Adipocyte (in vitro differentiated cells): ENCODE results near the gene PIGBOS1.
A peak's percentile ranks its signal among the peaks of the same experiment; 100 is the strongest.

Source experiments
- DNase-seq: peaks from one replicate; pipeline ENCODE4 v3.0.0-alpha.2; 2015; ENCODE audit warnings: low read depth
- H3K27me3 ChIP-seq: replicated peaks from 2 replicates; pipeline ENCODE4 v1.7.0; 2013; ENCODE audit warnings: mild to moderate bottlenecking, low read length, moderate library complexity; ENCODE audit not compliant: control insufficient read depth, insufficient read depth
- H3K36me3 ChIP-seq: 2 replicates; pipeline ENCODE4 v1.7.0; 2013; ENCODE audit warnings: low read length, mild to moderate bottlenecking, moderate library complexity; ENCODE audit not compliant: control insufficient read depth, insufficient read depth, severe bottlenecking
- H3K4me1 ChIP-seq: 2 replicates; pipeline ENCODE4 v1.7.0; 2013; ENCODE audit warnings: mild to moderate bottlenecking, low read length, moderate library complexity; ENCODE audit not compliant: control insufficient read depth, insufficient read depth
- H3K4me3 ChIP-seq: 2 replicates; pipeline ENCODE4 v1.7.0; 2013; ENCODE audit warnings: mild to moderate bottlenecking, low read length, moderate library complexity
- H3K9ac ChIP-seq: 2 replicates; pipeline ENCODE4 v1.7.0; 2013; ENCODE audit warnings: mild to moderate bottlenecking, low read length, moderate library complexity
- H3K9me3 ChIP-seq: 2 replicates; pipeline ENCODE4 v1.7.0; 2013; ENCODE audit warnings: mild to moderate bottlenecking, low read length, moderate library complexity; ENCODE audit not compliant: control insufficient read depth

The PIGBOS1 gene

DNA sequence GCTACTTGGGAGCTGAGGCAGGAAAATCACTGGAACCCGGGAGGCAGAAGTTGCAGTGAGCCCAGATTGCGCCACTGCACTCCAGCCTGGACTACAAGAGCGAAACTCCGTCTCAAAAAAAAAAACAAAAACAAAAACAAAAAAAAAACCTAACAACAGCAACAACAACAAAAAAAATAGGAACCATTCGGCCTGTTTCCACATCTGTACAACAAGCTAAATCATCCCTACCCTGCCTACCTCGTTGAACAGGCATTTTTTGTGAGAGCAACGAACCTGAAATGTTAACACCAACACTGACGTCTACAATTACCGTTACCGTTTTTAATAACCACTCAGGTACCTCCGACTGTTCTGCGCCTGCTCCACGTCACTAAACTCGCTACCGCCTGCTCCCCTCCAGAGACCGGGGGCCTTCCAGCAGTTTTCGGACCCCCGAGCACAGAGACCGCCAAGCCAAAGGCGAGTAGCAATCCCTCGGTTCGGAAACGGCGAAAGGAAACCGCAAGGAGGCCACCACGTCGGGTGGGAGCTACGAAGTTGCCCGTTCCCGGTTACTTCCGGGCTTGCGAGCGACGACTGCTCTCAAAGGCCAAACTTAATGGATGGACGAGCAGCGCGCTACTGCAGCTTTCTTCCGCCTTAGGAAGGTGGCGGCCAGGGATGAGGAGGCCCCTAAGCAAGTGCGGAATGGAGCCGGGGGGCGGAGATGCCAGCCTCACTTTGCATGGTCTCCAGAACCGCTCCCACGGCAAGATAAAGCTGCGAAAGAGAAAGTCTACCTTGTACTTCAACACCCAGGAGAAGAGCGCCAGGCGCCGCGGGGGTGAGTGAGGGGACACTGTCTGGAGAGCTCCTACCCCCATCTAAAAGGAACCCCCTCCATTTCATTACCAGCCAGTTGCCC, at the start of gene PIGBOS1, which contains the start of gene PIGB:
Gene PIGBOS1, minus strand, starts transcription at position 536 of the 907 bp plus-strand sequence. CDS start 1,331 bp downstream, outside the sequence.
Gene PIGB, plus strand, starts transcription at position 635 of the 907 bp plus-strand sequence. Its CDS starts 29 bp downstream, at position 664.
- H3K9me3 ChIP-seq, result no peaks in the 10 kb centered on the region
- H3K27me3 ChIP-seq, result no peaks in the 10 kb centered on the region
- peaks cover 26% of the 10 kb centered on the region for H3K4me1 ChIP-seq
- peak within 1 kb of the TSS; percentile 94 for H3K9ac ChIP-seq
- DNase-seq, result peak; percentile 93
- peak within 1 kb of the TSS; percentile 87 for H3K4me3 ChIP-seq
- H3K36me3 ChIP-seq, result no peaks in the 10 kb centered on the region

GRCh38 chr15:55366981-55367380, 48.1 kb upstream of the PIGBOS1 start:
- DNase-seq, result no peak
- H3K36me3 ChIP-seq, result peaks cover 47% of the 10 kb centered on the region
- H3K9me3 ChIP-seq, result no peaks in the 10 kb centered on the region
- H3K9ac ChIP-seq, result no peak overlapping the region
- H3K27me3 ChIP-seq, result no peaks in the 10 kb centered on the region
- no peak overlapping the region for H3K4me3 ChIP-seq
- H3K4me1 ChIP-seq, result no peaks in the 10 kb centered on the region

- Histone ChIP-seq H3K4me1 (no peaks in the 10 kb centered on the region), H3K27me3 (no peaks in the 10 kb centered on the region), H3K36me3 (peaks cover 44% of the 10 kb centered on the region), H3K9me3 (no peaks in the 10 kb centered on the region), H3K9ac (no peak overlapping the region), H3K4me3 (no peak overlapping the region)
- DNase-seq, result no peak
Observed at GRCh38 chr15:55362641-55363040, 43.7 kb upstream of the PIGBOS1 start.

- Histone ChIP-seq H3K9me3 (no peaks in the 10 kb centered on the region), H3K4me3 (no peak overlapping the region), H3K27me3 (no peaks in the 10 kb centered on the region), H3K4me1 (no peaks in the 10 kb centered on the region), H3K36me3 (peaks cover 53% of the 10 kb centered on the region), H3K9ac (no peak overlapping the region)
- no peak for DNase-seq
Observed at GRCh38 chr15:55361048-55361447, 42.1 kb upstream of the PIGBOS1 start.

- Histone ChIP-seq H3K9me3 (no peaks in the 10 kb centered on the region), H3K4me3 (no peak overlapping the region), H3K9ac (no peak overlapping the region), H3K27me3 (no peaks in the 10 kb centered on the region), H3K36me3 (peaks cover 59% of the 10 kb centered on the region), H3K4me1 (no peaks in the 10 kb centered on the region)
- DNase-seq, result peak; percentile 14
Observed at GRCh38 chr15:55360256-55360655, 41.3 kb upstream of the PIGBOS1 start.

GRCh38 chr15:55358471-55358870, 39.5 kb upstream of the PIGBOS1 start:
- H3K4me3 ChIP-seq, result no peak overlapping the region
- H3K36me3 ChIP-seq, result peaks cover 55% of the 10 kb centered on the region
- H3K27me3 ChIP-seq, result no peaks in the 10 kb centered on the region
- no peak for DNase-seq
- no peak overlapping the region for H3K9ac ChIP-seq
- H3K4me1 ChIP-seq, result no peaks in the 10 kb centered on the region
- no peaks in the 10 kb centered on the region for H3K9me3 ChIP-seq

- DNase-seq, result peak; percentile 25
- Histone ChIP-seq H3K27me3 (no peaks in the 10 kb centered on the region), H3K9me3 (no peaks in the 10 kb centered on the region), H3K4me1 (no peaks in the 10 kb centered on the region), H3K9ac (no peak overlapping the region), H3K4me3 (no peak overlapping the region), H3K36me3 (peaks cover 57% of the 10 kb centered on the region)
Observed at GRCh38 chr15:55357774-55358173, 38.9 kb upstream of the PIGBOS1 start.

- no peaks in the 10 kb centered on the region for H3K27me3 ChIP-seq
- peaks cover 55% of the 10 kb centered on the region for H3K36me3 ChIP-seq
- DNase-seq, result no peak
- H3K9me3 ChIP-seq, result no peaks in the 10 kb centered on the region
- H3K4me1 ChIP-seq, result no peaks in the 10 kb centered on the region
- H3K4me3 ChIP-seq, result no peak overlapping the region
- H3K9ac ChIP-seq, result no peak overlapping the region
Observed at GRCh38 chr15:55356985-55357585, 38.2 kb upstream of the PIGBOS1 start.

- Histone ChIP-seq H3K27me3 (no peaks in the 10 kb centered on the region), H3K4me3 (no peak overlapping the region), H3K4me1 (no peaks in the 10 kb centered on the region), H3K36me3 (peaks cover 39% of the 10 kb centered on the region), H3K9me3 (no peaks in the 10 kb centered on the region), H3K9ac (no peak overlapping the region)
- no peak for DNase-seq
Observed at GRCh38 chr15:55353025-55353424, 34.1 kb upstream of the PIGBOS1 start.

DNA sequence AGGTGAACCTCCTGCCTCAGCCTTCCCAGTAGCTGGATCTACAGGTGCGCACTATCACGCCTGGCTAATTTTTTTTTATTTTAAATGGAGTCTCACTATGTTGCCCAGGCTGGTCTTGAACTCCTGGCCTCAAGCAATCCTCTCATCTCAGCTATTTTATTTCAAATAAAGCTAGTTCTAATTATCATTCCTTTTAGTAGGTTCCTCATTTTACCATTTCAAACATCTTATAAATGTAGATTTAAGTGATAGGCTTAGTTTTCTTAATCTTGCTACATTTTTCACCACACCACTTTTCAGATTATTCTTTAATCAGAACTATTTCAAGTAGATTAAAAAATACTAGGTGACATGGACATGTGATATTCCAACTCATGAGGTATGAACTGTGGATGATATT, 30.4 kb upstream of the PIGBOS1 start:
- Histone ChIP-seq H3K27me3 (no peaks in the 10 kb centered on the region), H3K9me3 (no peaks in the 10 kb centered on the region)

DNA sequence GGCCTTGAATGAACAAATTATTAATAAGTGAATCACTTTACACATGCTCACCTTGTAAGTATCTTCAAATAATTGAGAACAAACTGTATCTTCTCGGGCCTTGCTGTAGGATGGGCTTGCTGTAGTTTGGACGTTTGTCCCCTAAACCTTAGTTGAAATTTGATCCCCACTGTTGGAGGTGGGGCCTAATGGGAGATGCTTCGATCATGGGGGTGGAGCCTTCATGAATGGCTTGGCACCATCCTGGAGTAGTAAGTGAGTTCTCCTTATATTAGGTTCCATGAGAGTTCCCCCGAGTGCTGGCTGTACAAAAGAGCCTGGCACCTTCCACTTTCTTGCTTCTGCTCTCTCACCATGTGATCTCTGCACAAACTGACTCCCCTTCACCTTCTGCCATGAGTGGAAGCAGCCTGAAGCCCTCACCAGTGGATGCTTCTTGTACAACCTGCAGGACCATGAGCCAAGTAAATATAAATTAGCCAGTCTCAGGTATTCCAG, 29.4 kb upstream of the PIGBOS1 start:
- Histone ChIP-seq H3K9ac (no peak overlapping the region), H3K4me1 (peaks cover 13% of the 10 kb centered on the region), H3K36me3 (peaks cover 25% of the 10 kb centered on the region), H3K27me3 (no peaks in the 10 kb centered on the region), H3K4me3 (no peak overlapping the region), H3K9me3 (no peaks in the 10 kb centered on the region)
- no peak for DNase-seq

More for the DNA sequence above, 30.4 kb upstream of the PIGBOS1 start:
- H3K4me3 ChIP-seq, result no peak overlapping the region
- DNase-seq, result no peak
- peaks cover 25% of the 10 kb centered on the region for H3K36me3 ChIP-seq
- H3K4me1 ChIP-seq, result peaks cover 3% of the 10 kb centered on the region
- H3K9ac ChIP-seq, result no peak overlapping the region
